Glomerular visceral epithelial cell (primary cell): ENCODE results near the gene SYNGR2.
"Not testable (repeated sequence)": the region's sequence is repeated elsewhere in the genome, so short reads cannot be mapped to it uniquely, and the experiment has no call there.

ENCODE experiments used
- DNase-seq: peaks from one replicate; pipeline ENCODE4 v3.0.0-alpha.2; 2016; ENCODE audit errors: extremely low spot score

SYNGR2 gene

GRCh38 chr17:78171591-78172248 lies 3.3 kb downstream of the SYNGR2 start:
- DNase-seq: not testable (repeated sequence)

GRCh38 chr17:78172249-78173051 lies 4.1 kb downstream of the SYNGR2 start:
- DNase-seq: no peak

- DNase-seq: no peak
These were observed 4.8 kb downstream of the SYNGR2 start for GRCh38 chr17:78173097-78173715.

- no peak for DNase-seq
These were observed 6.0 kb downstream of the SYNGR2 start for GRCh38 chr17:78174346-78174869.

GRCh38 chr17:78174870-78175642 lies 6.7 kb downstream of the SYNGR2 start:
- no peak for DNase-seq

- DNase-seq: no peak
These were observed 7.2 kb downstream of the SYNGR2 start for GRCh38 chr17:78175643-78175981.

- no peak for DNase-seq
These were observed 8.2 kb downstream of the SYNGR2 start for GRCh38 chr17:78176548-78177025.

- no peak for DNase-seq
These were observed 11.0 kb downstream of the SYNGR2 start for GRCh38 chr17:78179372-78179771.

- DNase-seq: no peak
These were observed 11.7 kb downstream of the SYNGR2 start for GRCh38 chr17:78180083-78180482.

GRCh38 chr17:78180508-78180907 lies 12.1 kb downstream of the SYNGR2 start:
- DNase-seq: no peak

GRCh38 chr17:78182504-78182903 lies 14.1 kb downstream of the SYNGR2 start:
- no peak for DNase-seq

GRCh38 chr17:78183916-78184315 lies 15.5 kb downstream of the SYNGR2 start:
- no peak for DNase-seq

GRCh38 chr17:78184351-78184750 lies 16.0 kb downstream of the SYNGR2 start:
- no peak for DNase-seq

GRCh38 chr17:78184868-78185267 lies 16.5 kb downstream of the SYNGR2 start:
- DNase-seq: peak; percentile 30

GRCh38 chr17:78185981-78186691 lies 17.8 kb downstream of the SYNGR2 start:
- peak; percentile 74 for DNase-seq

- DNase-seq: peak; percentile 99
These were observed 18.6 kb downstream of the SYNGR2 start, which contains the start of the genes AFMID and TK1 for GRCh38 chr17:78186692-78187595. Gene AFMID, plus strand, starts transcription at chr17:78187362. Its CDS starts 9 bp downstream, at chr17:78187371. Gene TK1, minus strand, starts transcription at chr17:78187052. Its CDS starts 58 bp downstream, at chr17:78186994.

GRCh38 chr17:78196716-78197115 lies 28.3 kb downstream of the SYNGR2 start:
- no peak for DNase-seq

GRCh38 chr17:78197147-78197832 lies 28.9 kb downstream of the SYNGR2 start:
- no peak for DNase-seq

- DNase-seq: no peak
These were observed 32.1 kb downstream of the SYNGR2 start for GRCh38 chr17:78200451-78200850.
